C4-2B (cell line): Measurements from ENCODE around the gene OPCML.

ENCODE experiments used
- CTCF ChIP-seq: fragments of 450-650 bp; conservative IDR thresholded peaks from 2 replicates; pipeline ENCODE4 v1.5.1; 2017; ENCODE audit warnings: mild to moderate bottlenecking
- ZFX ChIP-seq: fragments of 450-650 bp; IDR thresholded peaks from 2 replicates; pipeline ENCODE4 v1.6.1; 2017

- TF ChIP-seq CTCF (no peak), ZFX (no peak)
Measured at GRCh38 chr11:133579165-133580031, 47.1 kb upstream of the OPCML start.
